ENCODE data around the gene CD83. TPM values are rescaled to one million over a fixed set of nuclear protein-coding genes. Genes with fewer than 3 reads are reported as not detected.

The CD83 gene
- total RNA-seq, 4 donors from 2014 or later: 2.0 to 16.9 (median 7.9) TPM

DNA sequence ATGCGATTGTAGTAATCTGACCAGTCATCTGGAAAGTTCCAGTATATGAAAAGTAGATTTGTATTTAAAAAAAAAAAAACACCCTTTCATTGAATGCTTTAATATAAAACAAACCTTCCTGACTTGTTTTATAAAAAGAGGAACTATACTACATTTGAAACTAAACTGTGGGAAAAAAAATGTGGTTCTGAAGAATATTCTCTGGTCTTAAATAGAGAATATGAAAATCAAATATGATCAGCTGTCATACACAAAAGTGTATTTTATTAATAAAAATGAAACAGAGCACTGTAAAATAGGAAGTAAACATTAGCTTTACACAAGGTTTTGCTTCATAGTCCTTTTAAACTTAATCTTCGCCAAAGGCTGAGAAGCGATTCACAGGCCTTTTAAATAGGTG, 25.3 kb upstream of the CD83 start:
- Histone ChIP-seq H3K27me3 (no peaks in the 10 kb centered on the region), H3K4me1 (no peaks in the 10 kb centered on the region), H3K9me3 (no peaks in the 10 kb centered on the region), H3K36me3 (no peaks in the 10 kb centered on the region), H3K27ac (no peak overlapping the region), H3K4me3 (no peak overlapping the region)
- TF ChIP-seq, protein P1, sequence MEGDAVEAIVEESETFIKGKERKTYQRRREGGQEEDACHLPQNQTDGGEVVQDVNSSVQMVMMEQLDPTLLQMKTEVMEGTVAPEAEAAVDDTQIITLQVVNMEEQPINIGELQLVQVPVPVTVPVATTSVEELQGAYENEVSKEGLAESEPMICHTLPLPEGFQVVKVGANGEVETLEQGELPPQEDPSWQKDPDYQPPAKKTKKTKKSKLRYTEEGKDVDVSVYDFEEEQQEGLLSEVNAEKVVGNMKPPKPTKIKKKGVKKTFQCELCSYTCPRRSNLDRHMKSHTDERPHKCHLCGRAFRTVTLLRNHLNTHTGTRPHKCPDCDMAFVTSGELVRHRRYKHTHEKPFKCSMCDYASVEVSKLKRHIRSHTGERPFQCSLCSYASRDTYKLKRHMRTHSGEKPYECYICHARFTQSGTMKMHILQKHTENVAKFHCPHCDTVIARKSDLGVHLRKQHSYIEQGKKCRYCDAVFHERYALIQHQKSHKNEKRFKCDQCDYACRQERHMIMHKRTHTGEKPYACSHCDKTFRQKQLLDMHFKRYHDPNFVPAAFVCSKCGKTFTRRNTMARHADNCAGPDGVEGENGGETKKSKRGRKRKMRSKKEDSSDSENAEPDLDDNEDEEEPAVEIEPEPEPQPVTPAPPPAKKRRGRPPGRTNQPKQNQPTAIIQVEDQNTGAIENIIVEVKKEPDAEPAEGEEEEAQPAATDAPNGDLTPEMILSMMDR (IDR thresholded peaks at IDR 0.05): no peak
- TF ChIP-seq POLR2A (IDR thresholded peaks at IDR 0.05): no peak
- DNase-seq: no peak
- intact Hi-C loops (cut with DNase I; ENCODE audit: low total_unique reads): no loop called here

DNA sequence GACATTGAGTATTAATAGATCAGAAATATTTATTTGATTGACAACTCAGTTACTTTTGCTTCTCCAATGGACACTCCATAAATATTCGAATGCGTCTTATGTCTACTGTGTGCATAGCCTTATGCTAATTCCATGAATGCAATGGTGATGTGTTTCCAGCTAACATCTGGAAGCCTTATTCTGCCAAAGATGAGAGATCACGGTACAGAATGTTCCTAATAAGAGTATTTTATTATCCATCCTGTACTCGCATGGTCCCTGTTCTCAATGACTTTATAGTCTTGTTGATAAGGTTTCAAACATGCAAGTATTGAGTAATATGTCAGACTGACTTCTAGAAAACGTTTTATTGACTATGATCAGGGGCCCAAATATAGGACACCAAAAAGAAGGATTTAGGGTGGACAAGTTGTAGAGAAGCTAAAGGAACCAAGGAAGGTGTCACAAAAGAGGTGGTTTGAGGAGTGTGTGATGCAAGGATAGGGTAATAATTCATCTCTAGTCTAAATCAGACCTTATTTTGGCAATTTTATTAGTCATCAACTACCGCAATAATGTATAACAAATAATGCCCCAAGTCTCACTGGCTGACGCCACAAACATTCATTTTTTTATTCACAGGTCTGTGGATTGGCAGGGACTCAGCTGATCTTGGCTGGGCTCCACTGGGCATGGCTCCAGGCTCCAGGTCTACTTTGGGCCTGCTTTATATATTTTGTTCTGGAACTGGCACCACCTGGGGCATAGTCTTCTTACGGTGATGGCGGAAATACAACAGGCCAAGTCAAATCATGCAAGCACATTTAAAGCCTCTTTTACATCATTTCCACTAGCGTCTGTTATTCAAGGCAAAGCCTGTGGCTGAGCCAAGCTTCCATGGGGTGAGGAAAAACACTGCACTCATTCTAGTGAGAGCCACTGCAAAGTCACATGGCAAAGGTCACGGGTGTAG, 24.5 kb upstream of the CD83 start:
- H3K27ac ChIP-seq: peak overlapping the region in 1 of 2 donors; percentile 5
- intact Hi-C loops (cut with DNase I; ENCODE audit: low total_unique reads): no loop called here
- DNase-seq: peak; percentile 33 to 35

DNA sequence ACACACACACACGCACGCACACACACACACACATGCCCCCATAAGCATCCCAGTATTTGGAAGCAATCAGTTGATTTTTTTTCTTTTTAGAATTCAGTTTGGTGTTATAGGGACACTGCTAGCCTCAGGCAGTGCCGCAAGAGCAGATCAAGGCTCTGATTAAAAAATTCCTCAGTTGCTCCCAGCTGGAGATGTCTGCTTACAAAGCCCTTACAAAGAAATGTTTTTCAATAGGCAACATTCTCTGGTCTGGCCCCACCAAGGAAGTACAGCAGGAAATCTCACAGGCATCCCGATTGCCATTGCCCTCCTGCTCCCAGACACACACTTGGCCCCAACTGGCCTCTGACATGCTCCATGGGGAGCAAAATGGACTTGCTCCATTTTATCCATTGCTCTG, 22.9 kb upstream of the CD83 start:
- H3K36me3 ChIP-seq: no peaks in the 10 kb centered on the region
- TF ChIP-seq, protein P1 (IDR thresholded peaks at IDR 0.05): no peak
- TF ChIP-seq POLR2A (IDR thresholded peaks at IDR 0.05): no peak
- no peaks in the 10 kb centered on the region for H3K9me3 ChIP-seq
- intact Hi-C loops (cut with DNase I; ENCODE audit: low total_unique reads): no loop called here
- no peak overlapping the region for H3K27ac ChIP-seq
- no peak overlapping the region for H3K4me3 ChIP-seq
- no peaks in the 10 kb centered on the region for H3K4me1 ChIP-seq
- H3K27me3 ChIP-seq: no peaks in the 10 kb centered on the region
- no peak for DNase-seq

More for the DNA sequence above, 24.5 kb upstream of the CD83 start:
- no peak for TF ChIP-seq POLR2A (IDR thresholded peaks at IDR 0.05)
- TF ChIP-seq, protein P1 (IDR thresholded peaks at IDR 0.05): no peak
- Histone ChIP-seq H3K4me3 (no peak overlapping the region), H3K27me3 (no peaks in the 10 kb centered on the region), H3K4me1 (no peaks in the 10 kb centered on the region), H3K9me3 (no peaks in the 10 kb centered on the region), H3K36me3 (no peaks in the 10 kb centered on the region)

DNA sequence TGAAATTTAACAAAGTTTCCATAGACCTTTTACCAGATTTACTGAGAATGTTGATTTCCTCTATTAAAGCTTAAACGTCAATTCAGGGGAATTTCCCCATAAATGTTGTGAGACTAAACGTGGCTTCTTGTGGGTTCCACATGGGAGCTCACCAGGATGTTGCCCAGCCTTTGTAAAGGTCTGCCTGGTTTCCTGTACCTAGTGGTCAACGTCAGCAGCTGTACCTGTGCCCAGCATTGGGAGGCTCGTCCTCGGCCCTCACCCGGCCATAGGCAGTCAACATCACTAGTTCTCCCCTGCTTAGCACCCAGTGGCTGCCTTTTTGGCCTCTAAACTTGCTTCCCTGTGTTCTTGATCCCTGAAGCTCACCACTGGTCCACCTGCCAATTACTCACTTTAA, 22.1 kb upstream of the CD83 start:
- no peaks in the 10 kb centered on the region for H3K4me1 ChIP-seq
- intact Hi-C loops (cut with DNase I; ENCODE audit: low total_unique reads): no loop called here

DNA sequence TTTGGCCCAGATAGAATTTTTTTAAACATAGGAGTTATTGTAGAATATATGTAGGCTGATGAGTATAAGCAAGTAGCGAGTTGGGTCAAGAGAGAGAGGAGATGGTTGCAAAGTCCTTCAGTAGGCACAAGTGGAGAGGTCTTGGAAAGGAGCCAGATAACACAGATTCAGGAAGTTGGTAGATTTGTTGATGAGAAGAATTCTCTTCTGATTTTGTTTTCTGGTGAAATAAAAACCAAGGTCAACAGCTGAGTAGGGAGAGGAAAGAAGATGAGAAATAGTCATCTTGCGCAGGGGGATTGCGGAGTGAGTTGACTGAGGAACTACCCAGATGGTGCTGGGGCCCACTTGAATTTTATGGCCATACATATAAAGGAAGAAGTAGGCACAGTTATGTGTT, 17.4 kb upstream of the CD83 start:
- Histone ChIP-seq H3K4me3 (no peak overlapping the region), H3K9me3 (no peaks in the 10 kb centered on the region), H3K27me3 (no peaks in the 10 kb centered on the region), H3K4me1 (no peaks in the 10 kb centered on the region), H3K27ac (no peak overlapping the region), H3K36me3 (no peaks in the 10 kb centered on the region)
- no peak for DNase-seq
- TF ChIP-seq, protein P1 (IDR thresholded peaks at IDR 0.05): no peak
- TF ChIP-seq POLR2A (IDR thresholded peaks at IDR 0.05): no peak
- intact Hi-C loops (cut with DNase I; ENCODE audit: low total_unique reads): no loop called here

More for the DNA sequence above, 22.1 kb upstream of the CD83 start:
- Histone ChIP-seq H3K4me3 (no peak overlapping the region), H3K27ac (no peak overlapping the region), H3K27me3 (no peaks in the 10 kb centered on the region), H3K9me3 (no peaks in the 10 kb centered on the region), H3K36me3 (no peaks in the 10 kb centered on the region)
- TF ChIP-seq POLR2A (IDR thresholded peaks at IDR 0.05): no peak
- TF ChIP-seq, protein P1 (IDR thresholded peaks at IDR 0.05): no peak
- no peak for DNase-seq

All from uterus (tissue), 4 donors.